ENCODE data around the gene NPC1L1. TPM values are rescaled to one million over a fixed set of nuclear protein-coding genes. Genes with fewer than 3 reads are reported as not detected.

NPC1L1 gene
- total and polyA plus RNA-seq, 7 experiments from 2014 or later, result 0.11 to 0.32 (median 0.21) TPM; not detected in 3

GRCh38 chr7:44534087-44534486 is 7.0 kb downstream of the NPC1L1 start:
- Mint-ChIP-seq H3K4me1 (no peaks in the 10 kb centered on the region), H3K9me3 (peaks cover 0 to 4% (median under 1%) of the 10 kb centered on the region in 11 donors), H3K36me3 (peaks cover 0 to 1% (median 0%) of the 10 kb centered on the region in 5 donors), H3K4me3 (no peak overlapping the region), H3K27ac (no peak overlapping the region), H3K27me3 (no peaks in the 10 kb centered on the region)
- Histone ChIP-seq H3K9me3 (ENCODE audit: control insufficient read depth in 2 of 3, low read length in 3 of 3) (no peaks in the 10 kb centered on the region), H3K4me1 (ENCODE audit: control insufficient read depth in 2 of 2, insufficient read depth in 2 of 2, low read length in 2 of 2) (no peaks in the 10 kb centered on the region), H3K27me3 (ENCODE audit: control insufficient read depth in 2 of 2, insufficient read depth in 2 of 2, low read length in 2 of 2) (no peaks in the 10 kb centered on the region), H3K27ac (ENCODE audit: low read depth, low read length) (no peak overlapping the region), H3K4me3 (ENCODE audit: low read length) (no peak overlapping the region), H3K36me3 (ENCODE audit: control insufficient read depth in 2 of 3, insufficient read depth in 3 of 3, low read length in 3 of 3) (no peaks in the 10 kb centered on the region)
- intact Hi-C loops (cut with micrococcal nuclease), result no loop called here
- ATAC-seq, result no peak
- CTCF ChIA-PET, result interaction anchor here (0.7 to 1.0 kb wide), 3 partner anchors 16 to 316 kb away, joined by 3 read pairs; no protein-coding TSS in a partner anchor
- DNase-seq, result no peak
- POLR2A ChIA-PET, result interaction anchor here (0.6 kb wide), 1 partner anchor 399 kb away, joined by 3 read pairs; no protein-coding TSS in a partner anchor

- POLR2A ChIA-PET, result no interaction called here
- ATAC-seq, result no peak
- peaks cover 0 to 6% (median 2%) of the 10 kb centered on the region in 11 donors for H3K9me3 Mint-ChIP-seq
Measured at GRCh38 chr7:44533301-44534055, 7.7 kb downstream of the NPC1L1 start.

DNA sequence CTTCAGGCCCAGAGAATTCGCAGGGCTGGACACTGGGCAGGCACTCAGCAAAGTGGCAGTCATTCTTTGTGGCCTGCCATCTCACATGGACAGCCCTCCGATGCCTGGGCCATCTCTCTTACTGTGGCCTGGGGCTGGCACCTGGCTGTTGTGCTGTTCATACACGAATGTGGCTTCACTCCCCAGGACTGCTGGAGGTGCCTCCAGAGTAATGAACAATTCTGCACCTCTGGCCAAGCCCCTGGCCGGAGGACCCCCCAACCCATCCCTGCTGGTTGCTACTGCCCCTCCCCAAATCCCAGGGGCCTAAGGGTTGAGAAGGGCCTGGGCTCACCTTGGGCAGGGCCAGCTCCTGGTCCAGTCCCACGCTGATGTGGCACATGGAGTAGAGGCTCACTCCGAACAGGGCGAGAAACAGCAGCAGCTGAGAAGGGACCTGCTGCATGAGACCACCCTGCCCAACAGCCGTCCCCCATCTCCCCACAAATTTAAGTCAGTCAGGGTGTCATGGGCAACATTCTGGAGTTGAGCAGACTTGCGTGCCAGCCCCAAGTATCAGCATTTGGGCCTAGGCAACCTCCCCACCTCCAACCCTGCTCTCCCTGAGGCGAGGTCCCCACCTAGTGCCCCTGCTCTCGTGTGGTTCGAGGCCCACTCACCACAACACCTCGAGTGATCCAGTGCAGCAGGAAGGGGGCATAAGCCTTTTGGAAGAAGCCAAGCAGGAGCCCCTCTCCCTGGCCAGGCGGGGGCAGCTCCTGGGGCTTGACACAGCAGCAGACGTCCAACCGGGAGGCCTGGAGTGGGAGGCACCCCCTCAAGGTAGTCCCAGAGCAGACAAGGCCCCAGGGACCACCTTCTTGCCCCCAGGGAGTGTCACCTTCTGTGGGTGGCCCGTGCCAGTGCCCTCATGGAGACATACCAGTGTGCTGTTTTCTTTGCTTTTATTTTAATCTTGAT is 9.4 kb downstream of the NPC1L1 start:
- no peaks in the 10 kb centered on the region for H3K9me3 ChIP-seq (ENCODE audit: control insufficient read depth in 2 of 3, low read length in 3 of 3)
- CTCF ChIA-PET, result no interaction called here

More at GRCh38 chr7:44533301-44534055, 7.7 kb downstream of the NPC1L1 start:
- H3K27me3 ChIP-seq (ENCODE audit: control insufficient read depth in 2 of 2, insufficient read depth in 2 of 2, low read length in 2 of 2), result no peaks in the 10 kb centered on the region
- Mint-ChIP-seq H3K4me1 (no peaks in the 10 kb centered on the region), H3K27ac (no peak overlapping the region), H3K4me3 (no peak overlapping the region), H3K27me3 (no peaks in the 10 kb centered on the region), H3K36me3 (peaks cover 0 to 3% (median 0%) of the 10 kb centered on the region in 5 donors)
- CTCF ChIA-PET, result interaction anchor here (0.9 to 1.0 kb wide), 2 partner anchors 16 to 31 kb away, joined by 3 read pairs; no protein-coding TSS in a partner anchor
- DNase-seq, result no peak
- intact Hi-C loops (cut with micrococcal nuclease), result no loop called here
- H3K4me1 ChIP-seq (ENCODE audit: control insufficient read depth in 2 of 2, insufficient read depth in 2 of 2, low read length in 2 of 2), result no peaks in the 10 kb centered on the region
- no peak overlapping the region for H3K4me3 ChIP-seq (ENCODE audit: low read length)
- no peaks in the 10 kb centered on the region for H3K9me3 ChIP-seq (ENCODE audit: control insufficient read depth in 2 of 3, low read length in 3 of 3)
- no peaks in the 10 kb centered on the region for H3K36me3 ChIP-seq (ENCODE audit: control insufficient read depth in 2 of 3, insufficient read depth in 3 of 3, low read length in 3 of 3)
- no peak overlapping the region for H3K27ac ChIP-seq (ENCODE audit: low read depth, low read length)

GRCh38 chr7:44530990-44531389 is 10.1 kb downstream of the NPC1L1 start:
- ATAC-seq, result no peak
- H3K27me3 Mint-ChIP-seq, result peaks cover 0 to 2% (median 0%) of the 10 kb centered on the region in 5 donors
- H3K9me3 Mint-ChIP-seq, result peaks cover 0 to 21% (median 7%) of the 10 kb centered on the region in 11 donors
- no peaks in the 10 kb centered on the region for H3K4me1 ChIP-seq (ENCODE audit: control insufficient read depth in 2 of 2, insufficient read depth in 2 of 2, low read length in 2 of 2)
- H3K27me3 ChIP-seq (ENCODE audit: control insufficient read depth in 2 of 2, insufficient read depth in 2 of 2, low read length in 2 of 2), result no peaks in the 10 kb centered on the region
- no peaks in the 10 kb centered on the region for H3K9me3 ChIP-seq (ENCODE audit: control insufficient read depth in 2 of 3, low read length in 3 of 3)
- H3K4me1 Mint-ChIP-seq, result no peaks in the 10 kb centered on the region
- no peak overlapping the region for H3K4me3 ChIP-seq (ENCODE audit: low read length)
- H3K36me3 ChIP-seq (ENCODE audit: control insufficient read depth in 2 of 3, insufficient read depth in 3 of 3, low read length in 3 of 3), result no peaks in the 10 kb centered on the region
- POLR2A ChIA-PET, result no interaction called here
- H3K36me3 Mint-ChIP-seq, result peaks cover 0 to 3% (median under 1%) of the 10 kb centered on the region in 5 donors
- CTCF ChIA-PET, result no interaction called here
- DNase-seq, result no peak
- H3K4me3 Mint-ChIP-seq, result no peak overlapping the region
- intact Hi-C loops (cut with micrococcal nuclease), result no loop called here
- H3K27ac ChIP-seq (ENCODE audit: low read depth, low read length), result no peak overlapping the region
- no peak overlapping the region for H3K27ac Mint-ChIP-seq

More for the DNA sequence above, 9.4 kb downstream of the NPC1L1 start:
- DNase-seq, result no peak
- Histone ChIP-seq H3K27ac (ENCODE audit: low read depth, low read length) (no peak overlapping the region), H3K36me3 (ENCODE audit: control insufficient read depth in 2 of 3, insufficient read depth in 3 of 3, low read length in 3 of 3) (no peaks in the 10 kb centered on the region), H3K4me1 (ENCODE audit: control insufficient read depth in 2 of 2, insufficient read depth in 2 of 2, low read length in 2 of 2) (no peaks in the 10 kb centered on the region), H3K4me3 (ENCODE audit: low read length) (no peak overlapping the region), H3K27me3 (ENCODE audit: control insufficient read depth in 2 of 2, insufficient read depth in 2 of 2, low read length in 2 of 2) (no peaks in the 10 kb centered on the region)
- ATAC-seq, result peak; percentile 13
- no peaks in the 10 kb centered on the region for H3K27me3 Mint-ChIP-seq
- intact Hi-C loops (cut with micrococcal nuclease), result no loop called here
- no peak overlapping the region for H3K4me3 Mint-ChIP-seq
- POLR2A ChIA-PET, result no interaction called here
- peaks cover 0 to 3% (median 0%) of the 10 kb centered on the region in 5 donors for H3K36me3 Mint-ChIP-seq
- H3K4me1 Mint-ChIP-seq, result no peaks in the 10 kb centered on the region
- H3K9me3 Mint-ChIP-seq, result peaks cover 0 to 18% (median 6%) of the 10 kb centered on the region in 11 donors
- H3K27ac Mint-ChIP-seq, result no peak overlapping the region

DNA sequence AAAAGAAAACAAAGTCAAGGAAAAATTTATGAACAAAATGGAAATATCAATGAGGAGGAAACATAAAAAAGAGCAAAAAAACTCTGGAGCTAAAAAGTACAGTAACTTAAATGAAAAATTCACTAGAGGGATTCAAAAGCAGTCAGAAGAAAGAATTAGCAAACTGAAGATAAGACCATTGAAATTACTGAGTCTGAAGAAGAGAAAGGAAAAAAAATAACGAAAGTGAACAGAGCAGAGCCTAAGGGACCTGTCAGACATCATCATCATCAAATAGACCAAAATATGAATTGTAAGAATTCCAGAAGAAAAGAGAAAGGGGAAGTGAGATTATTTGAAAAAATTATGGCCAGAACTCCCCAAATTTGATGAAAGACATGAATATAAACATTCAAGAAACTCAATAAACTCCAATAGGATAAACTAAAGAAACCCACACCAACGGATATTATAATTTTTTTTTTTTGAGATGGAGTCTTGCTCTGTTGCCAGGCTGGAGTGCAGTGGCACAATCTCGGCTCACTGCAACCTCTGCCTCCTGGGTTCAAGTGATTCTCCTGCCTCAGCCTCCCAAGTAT is 16.2 kb downstream of the NPC1L1 start:
- H3K27me3 Mint-ChIP-seq, result peaks cover 0 to 10% (median 4%) of the 10 kb centered on the region in 5 donors
- ChIA-PET POLR2A (no interaction called here), CTCF (no interaction called here)
- Histone ChIP-seq H3K9me3 (ENCODE audit: control insufficient read depth in 2 of 3, low read length in 3 of 3) (peaks cover 0 to 4% (median 0%) of the 10 kb centered on the region in 3 experiments), H3K27me3 (ENCODE audit: control insufficient read depth in 2 of 2, insufficient read depth in 2 of 2, low read length in 2 of 2) (no peaks in the 10 kb centered on the region), H3K4me3 (ENCODE audit: low read length) (no peak overlapping the region), H3K27ac (ENCODE audit: low read depth, low read length) (no peak overlapping the region), H3K4me1 (ENCODE audit: control insufficient read depth in 2 of 2, insufficient read depth in 2 of 2, low read length in 2 of 2) (no peaks in the 10 kb centered on the region), H3K36me3 (ENCODE audit: control insufficient read depth in 2 of 3, insufficient read depth in 3 of 3, low read length in 3 of 3) (no peaks in the 10 kb centered on the region)
- peaks cover 6 to 44% (median 27%) of the 10 kb centered on the region in 11 donors for H3K9me3 Mint-ChIP-seq
- H3K4me3 Mint-ChIP-seq, result peak overlapping the region in 1 of 10 donors; percentile 15
- ATAC-seq (no peak), DNase-seq (no peak)
- peaks cover 2 to 13% (median 9%) of the 10 kb centered on the region in 5 donors for H3K36me3 Mint-ChIP-seq
- peak overlapping the region in 1 of 9 donors; percentile 0 for H3K27ac Mint-ChIP-seq
- H3K4me1 Mint-ChIP-seq, result no peaks in the 10 kb centered on the region
- intact Hi-C loops (cut with micrococcal nuclease), result no loop called here

- Mint-ChIP-seq H3K9me3 (peaks cover 6 to 31% (median 21%) of the 10 kb centered on the region in 11 donors), H3K27ac (no peak overlapping the region), H3K4me3 (no peak overlapping the region), H3K27me3 (peaks cover 0 to 10% (median 7%) of the 10 kb centered on the region in 5 donors), H3K36me3 (peaks cover 2 to 9% (median 8%) of the 10 kb centered on the region in 5 donors), H3K4me1 (no peaks in the 10 kb centered on the region)
- H3K27me3 ChIP-seq (ENCODE audit: control insufficient read depth in 2 of 2, insufficient read depth in 2 of 2, low read length in 2 of 2), result no peaks in the 10 kb centered on the region
- intact Hi-C loops (cut with micrococcal nuclease), result no loop called here
- no peak overlapping the region for H3K27ac ChIP-seq (ENCODE audit: low read depth, low read length)
- POLR2A ChIA-PET, result no interaction called here
- ATAC-seq, result no peak
- CTCF ChIA-PET, result no interaction called here
- no peak overlapping the region for H3K4me3 ChIP-seq (ENCODE audit: low read length)
- peaks cover 0 to 4% (median 0%) of the 10 kb centered on the region in 3 experiments for H3K9me3 ChIP-seq (ENCODE audit: control insufficient read depth in 2 of 3, low read length in 3 of 3)
- no peaks in the 10 kb centered on the region for H3K4me1 ChIP-seq (ENCODE audit: control insufficient read depth in 2 of 2, insufficient read depth in 2 of 2, low read length in 2 of 2)
- DNase-seq, result no peak
- H3K36me3 ChIP-seq (ENCODE audit: control insufficient read depth in 2 of 3, insufficient read depth in 3 of 3, low read length in 3 of 3), result no peaks in the 10 kb centered on the region
Measured at GRCh38 chr7:44522315-44522714, 18.8 kb downstream of the NPC1L1 start.

All from naive thymus-derived CD4-positive, alpha-beta T cell (primary cell).